ENCODE results near the gene SLC43A2. TPM values are rescaled to one million over a fixed set of nuclear protein-coding genes. Genes with fewer than 3 reads are reported as not detected.

SLC43A2 gene
- total and polyA plus RNA-seq, 10 of the 15 experiments (the other 5 are each of a cell fraction or from before 2014, with no cell fraction given), result 0.03 to 14.0 (median 5.3) TPM

- Histone ChIP-seq H3K4me2 (ENCODE audit: control insufficient read depth, insufficient read depth) (no peak overlapping the region), H3K9ac (ENCODE audit: control insufficient read depth, insufficient read depth, low read length) (no peak overlapping the region), H3K4me3 (no peak overlapping the region), H3K27me3 (replicated peaks in 1 of 2; ENCODE audit: control insufficient read depth in 2 of 2, insufficient read depth in 2 of 2, low read length in 1 of 2) (no peaks in the 10 kb centered on the region), H4K20me1 (ENCODE audit: control insufficient read depth, insufficient read depth) (no peaks in the 10 kb centered on the region), H3K9me3 (replicated peaks; ENCODE audit: control insufficient read depth, insufficient read depth, low read length) (no peaks in the 10 kb centered on the region), H3K27ac (ENCODE audit: control insufficient read depth, insufficient read depth) (no peak overlapping the region), H2AFZ (ENCODE audit: control insufficient read depth, low read depth, low read length) (no peak overlapping the region), H3K36me3 (ENCODE audit: control insufficient read depth in 2 of 2, insufficient read depth in 2 of 2, low read length in 1 of 2) (no peaks in the 10 kb centered on the region), H3K79me2 (ENCODE audit: control insufficient read depth, insufficient read depth, low read length) (no peaks in the 10 kb centered on the region), H3K4me1 (ENCODE audit: control insufficient read depth, insufficient read depth, low read length) (peaks cover 10% of the 10 kb centered on the region)
- FAIRE-seq, result no peak
- POLR2A ChIA-PET, result no interaction called here
- SMC1A ChIA-PET (ENCODE audit: uncharacterized antibody, unreplicated experiment), result interaction anchor here (0.8 to 1.1 kb wide), 2 partner anchors 14 to 62 kb away, joined by 3 read pairs; partner anchors contain the start of gene RILP
- WGBS (ENCODE audit: insufficient coverage, insufficient replicate concordance, low lambda C conversion rate, missing lambda C conversion rate), result 74% methylated on average over 10 of the region's 10 CpGs
- RAD21 ChIA-PET (ENCODE audit: unreplicated experiment), result no interaction called here
- no TSS peak for BruUV-seq (replicated peaks)
- no peak for DNase-seq (ENCODE audit: low read depth, low spot score)
- in situ Hi-C loops (cut with MboI) (no loop called here), intact Hi-C loops (cut with micrococcal nuclease; ENCODE audit: unreplicated experiment) (no loop called here)
- ATAC-seq, result no peak
- TF ChIP-seq SREBF2 (IDR thresholded peaks at IDR 0.05; ENCODE audit: low read length), result no peak
- no peak for TF ChIP-seq HDAC2 (IDR thresholded peaks at IDR 0.05)
- TF ChIP-seq POU2F2 (IDR thresholded peaks at IDR 0.05; ENCODE audit: borderline replicate concordance, low read depth, low read length), result no peak
- TF ChIP-seq CBFB (IDR thresholded peaks at IDR 0.05; ENCODE audit: low read depth), result no peak
- TF ChIP-seq WRNIP1 (IDR thresholded peaks at IDR 0.05; ENCODE audit: borderline replicate concordance, low read depth, low read length), result no peak
- TF ChIP-seq REST (IDR thresholded peaks at IDR 0.05; ENCODE audit: low read depth, low read length), result no peak
- no peak for TF ChIP-seq MEF2B (IDR thresholded peaks at IDR 0.05; ENCODE audit: partially characterized antibody, poor library complexity, severe bottlenecking)
- TF ChIP-seq CBX5 (IDR thresholded peaks at IDR 0.05; ENCODE audit: low read depth), result no peak
- TF ChIP-seq ZNF274 (IDR thresholded peaks at IDR 0.05; ENCODE audit: insufficient read depth, insufficient read length), result no peak
- TF ChIP-seq RFX5 (IDR thresholded peaks at IDR 0.05; ENCODE audit: low read depth, low read length), result no peak
- no peak for TF ChIP-seq FOXK2 (IDR thresholded peaks at IDR 0.05)
- TF ChIP-seq POLR2A (IDR thresholded peaks at IDR 0.05; ENCODE audit: low read depth, low read length), result no peak
- TF ChIP-seq BHLHE40 (IDR thresholded peaks at IDR 0.05; ENCODE audit: borderline replicate concordance in 1 of 2, low read depth in 2 of 2, low read length in 1 of 2), result no peak
- no peak for TF ChIP-seq BACH1 (IDR thresholded peaks at IDR 0.05; ENCODE audit: borderline replicate concordance)
- TF ChIP-seq DPF2 (IDR thresholded peaks at IDR 0.05), result no peak
- TF ChIP-seq BCL3 (IDR thresholded peaks at IDR 0.05; ENCODE audit: borderline replicate concordance, insufficient read depth, low read depth, low read length, poor library complexity, severe bottlenecking), result no peak
- TF ChIP-seq YY1 (IDR thresholded peaks at IDR 0.05; ENCODE audit: low read depth, low read length), result no peak
- no peak for TF ChIP-seq SMAD1 (IDR thresholded peaks at IDR 0.05; ENCODE audit: low read depth, partially characterized antibody)
- CTCF ChIA-PET, result interaction anchor here (0.6 to 1.1 kb wide), 3 partner anchors 13 to 179 kb away, joined by 3 to 6 read pairs (median 3); no protein-coding TSS in a partner anchor
Measured at GRCh38 chr17:1635675-1636465, 7.2 kb upstream of the SLC43A2 start.

Measured in GM12878 (cell line).